HCT116 (cell line): ENCODE measurements around the gene EML4. TPM values are rescaled to one million over a fixed set of nuclear protein-coding genes. Genes with fewer than 3 reads are reported as not detected.

ENCODE experiments used
- ATAC-seq: fragments of 200-7000 bp; cut with Tn5 transposase; 2 replicates; pipeline ENCODE4 v1.9.1; 2020; ENCODE audit warnings: mild to moderate bottlenecking, moderate library complexity
- BruUV-seq: library from RNA; stranded (reverse); fragments of 400-500 nt; replicated peaks from 2 replicates; lab custom pipeline; 2021; lab: Mats Ljungman, UMichigan
- CTCF ChIA-PET: fragments of 300-600 bp; sonication (Branson Sonifier 250); formaldehyde crosslinking; loops from one replicate; lab custom pipeline; 2021; ENCODE audit warnings: antibody characterized with exemption; lab: Charles Lee
- POLR2A ChIA-PET: fragments of 300-600, 350-600 bp; sonication (Branson Sonifier 250); formaldehyde crosslinking; loops from one replicate; lab custom pipeline; 2021; ENCODE audit warnings: antibody characterized with exemption; lab: Charles Lee
- RAD21 ChIA-PET, 2 experiments: fragments of 300-600 bp; sonication (Branson Sonifier 250); formaldehyde crosslinking; loops; one replicate each; lab custom pipeline; 2023; ENCODE audit warnings: low total read pairs in 2 of 2; ENCODE audit not compliant: uncharacterized antibody in 2 of 2, unreplicated experiment in 2 of 2, low non-redundant PET in 1 of 2; lab: Charles Lee
- DNase-seq: peaks from one replicate; pipeline ENCODE4 v3.0.0-alpha.2; 2010; ENCODE audit warnings: low read depth, low spot score
- H2AFZ ChIP-seq: fragments of 200-600 bp; shearing (Covaris generic), sonication (generic); 2 replicates; pipeline ENCODE4 v1.6.1; 2017; ENCODE audit warnings: low read depth, mixed run types, mixed read lengths, antibody characterized with exemption, low read length; ENCODE audit not compliant: poor library complexity, severe bottlenecking
- H3K27ac ChIP-seq: 2 replicates; pipeline ENCODE4 v1.5.1; 2012; ENCODE audit warnings: low read depth, low read length
- H3K27me3 ChIP-seq: fragments of 200-600 bp; sonication (generic); 2 replicates; pipeline ENCODE4 v1.6.1; 2016; ENCODE audit warnings: mixed run types, low read length, mixed read lengths; ENCODE audit not compliant: insufficient read depth
- H3K36me3 ChIP-seq, 2 experiments: fragments of 200-500 bp in 1 of 2; fragments of 200-600 bp in 1 of 2; sonication (Bioruptor generic) in 1 of 2; sonication (generic) in 1 of 2; 2 replicates each; pipeline versions ENCODE4 v1.5.1 to v1.6.1; 2014 to 2016; ENCODE audit warnings: low read length in 2 of 2, inconsistent platforms in 1 of 2, mixed read lengths in 1 of 2, mixed run types in 1 of 2; ENCODE audit not compliant: insufficient read depth in 2 of 2, control insufficient read depth in 1 of 2
- H3K4me1 ChIP-seq, 2 experiments: fragments of 200-600 bp in 1 of 2; sonication (generic) in 1 of 2; 2 replicates each; pipeline versions ENCODE4 v1.5.1 to v1.6.1; 2012 to 2017; ENCODE audit warnings: low read length in 2 of 2, inconsistent platforms in 1 of 2, mild to moderate bottlenecking in 1 of 2, mixed read lengths in 1 of 2, mixed run types in 1 of 2, moderate library complexity in 1 of 2; ENCODE audit not compliant: insufficient read depth in 2 of 2, control insufficient read depth in 1 of 2
- H3K4me2 ChIP-seq: fragments of 200-600 bp; sonication (generic); 2 replicates; pipeline ENCODE4 v1.6.1; 2017; ENCODE audit warnings: mixed run types, low read length, mixed read lengths
- H3K4me3 ChIP-seq, 2 experiments: fragments of 200-600 bp in 1 of 2; sonication (generic) in 1 of 2; replicated peaks in 1 of 2; 2 replicates each; pipeline ENCODE4 v1.5.1; 2011 to 2016; ENCODE audit warnings: low read length in 2 of 2, control low read depth in 1 of 2, low read depth in 1 of 2, mild to moderate bottlenecking in 1 of 2, mixed read lengths in 1 of 2, mixed run types in 1 of 2
- H3K79me2 ChIP-seq: fragments of 200-600 bp; sonication (generic); 2 replicates; pipeline ENCODE4 v1.6.1; 2017; ENCODE audit warnings: mild to moderate bottlenecking, mixed run types, low read length, moderate library complexity, mixed read lengths; ENCODE audit not compliant: insufficient read depth
- H3K9ac ChIP-seq: fragments of 200-600 bp; sonication (generic); 2 replicates; pipeline ENCODE4 v1.6.1; 2016; ENCODE audit warnings: low read length, mixed read lengths
- H3K9me2 ChIP-seq: fragments of 200-600 bp; sonication (generic), shearing (Covaris generic); 2 replicates; pipeline ENCODE4 v1.6.1; 2017; ENCODE audit warnings: mixed run types, mild to moderate bottlenecking, moderate library complexity; ENCODE audit not compliant: insufficient read depth
- H3K9me3 ChIP-seq, 2 experiments: fragments of 200-500 bp in 1 of 2; fragments of 200-600 bp in 1 of 2; sonication (Bioruptor generic) in 1 of 2; sonication (generic) in 1 of 2; 2 replicates each; pipeline ENCODE4 v1.6.1; 2014 to 2017; ENCODE audit warnings: low read length in 2 of 2, mixed read lengths in 2 of 2, inconsistent platforms in 1 of 2, low read depth in 1 of 2, mild to moderate bottlenecking in 1 of 2, mixed run types in 1 of 2, moderate library complexity in 1 of 2; ENCODE audit not compliant: control insufficient read depth in 1 of 2, insufficient read depth in 1 of 2
- H4K20me1 ChIP-seq: fragments of 200-600 bp; sonication (generic), shearing (Covaris generic); 2 replicates; pipeline ENCODE4 v1.6.1; 2017; ENCODE audit warnings: mixed run types, mild to moderate bottlenecking, moderate library complexity; ENCODE audit not compliant: insufficient read depth
- ATF3 ChIP-seq: IDR thresholded peaks from 2 replicates; pipeline ENCODE4 v1.6.1; 2012
- ELF1 ChIP-seq: IDR thresholded peaks from 2 replicates; pipeline ENCODE4 v1.6.1; 2012; ENCODE audit warnings: low read depth, borderline replicate concordance
- EZH2 ChIP-seq: fragments of 200-600 bp; sonication (generic); IDR thresholded peaks from 2 replicates; pipeline ENCODE4 v1.6.1; 2017; ENCODE audit warnings: antibody characterized with exemption, mixed run types
- EZH2phosphoT487 ChIP-seq: fragments of 200-600 bp; IDR thresholded peaks from 2 replicates; pipeline ENCODE4 v1.6.1; 2018; ENCODE audit warnings: antibody characterized with exemption, borderline replicate concordance
- FOSL1 ChIP-seq: IDR thresholded peaks from 2 replicates; pipeline ENCODE4 v1.6.1; 2012; ENCODE audit warnings: low read depth
- JUND ChIP-seq: IDR thresholded peaks from 2 replicates; pipeline ENCODE4 v1.6.1; 2012
- POLR2A ChIP-seq: IDR thresholded peaks from 2 replicates; pipeline ENCODE4 v1.7.0; 2011; ENCODE audit warnings: borderline replicate concordance; ENCODE audit not compliant: insufficient read depth, insufficient read length; ENCODE audit errors: extremely low read depth
- POLR2AphosphoS5 ChIP-seq: IDR thresholded peaks from 2 replicates; pipeline ENCODE4 v1.6.1; 2011; ENCODE audit warnings: mild to moderate bottlenecking, low read depth, low read length, moderate library complexity
- REST ChIP-seq: IDR thresholded peaks from 2 replicates; pipeline ENCODE4 v1.6.1; 2012; ENCODE audit warnings: low read depth
- SP1 ChIP-seq: IDR thresholded peaks from 2 replicates; pipeline ENCODE4 v1.6.1; 2012; ENCODE audit warnings: low read depth
- TCF7L2 ChIP-seq: IDR thresholded peaks from 2 replicates; pipeline ENCODE4 v1.7.0; 2011; ENCODE audit warnings: borderline replicate concordance, inconsistent platforms; ENCODE audit not compliant: insufficient read depth, insufficient read length; ENCODE audit errors: extremely low read depth
- YY1 ChIP-seq: IDR thresholded peaks from 2 replicates; pipeline ENCODE4 v1.6.1; 2011; ENCODE audit warnings: low read length, low read depth, moderate library complexity, mild to moderate bottlenecking; ENCODE audit not compliant: insufficient replicate concordance; ENCODE audit errors: extremely low read depth
- intact Hi-C: fragments of 100-400 bp; cut with micrococcal nuclease; formaldehyde crosslinking; loops from 2 replicates; pipeline ENCODE4 v1.10.0; 2022
- total RNA-seq: library from RNA; stranded (reverse); gene quantifications from one replicate; pipeline ENCODE4 v1.2.1, GENCODE V29; 2021; ENCODE audit not compliant: unreplicated experiment

Gene EML4
- total RNA-seq, 1 experiment from 2014 or later = 53.5 TPM

GRCh38 chr2:42296226-42296625 is 127.1 kb downstream of the EML4 start:
- TF ChIP-seq REST (no peak), POLR2A (no peak), EZH2 (no peak), POLR2AphosphoS5 (no peak)
- ATAC-seq (no peak), DNase-seq (no peak)
- intact Hi-C loops = no loop called here
- Histone ChIP-seq H3K9ac (no peak overlapping the region), H2AFZ (no peak overlapping the region), H4K20me1 (no peaks in the 10 kb centered on the region), H3K9me2 (no peaks in the 10 kb centered on the region), H3K79me2 (no peaks in the 10 kb centered on the region), H3K4me3 (no peak overlapping the region), H3K27me3 (no peaks in the 10 kb centered on the region), H3K36me3 (peaks cover 8 to 11% of the 10 kb centered on the region in 2 experiments; a peak in 3 of 4 replicates), H3K27ac (no peak overlapping the region), H3K4me2 (no peak overlapping the region), H3K4me1 (no peaks in the 10 kb centered on the region), H3K9me3 (no peaks in the 10 kb centered on the region)
- ChIA-PET RAD21 (no interaction called here), CTCF (no interaction called here), POLR2A (no interaction called here)
- BruUV-seq = no TSS peak

- no peaks in the 10 kb centered on the region for H3K27me3 ChIP-seq
- no peaks in the 10 kb centered on the region for H3K9me3 ChIP-seq
- BruUV-seq = no TSS peak
- no peak overlapping the region for H3K4me2 ChIP-seq
- peaks cover 8 to 11% of the 10 kb centered on the region in 2 experiments; a peak in 3 of 4 replicates for H3K36me3 ChIP-seq
- no peaks in the 10 kb centered on the region for H4K20me1 ChIP-seq
- ATAC-seq = no peak
- CTCF ChIA-PET = no interaction called here
- no peak for DNase-seq
- intact Hi-C loops = no loop called here
- H2AFZ ChIP-seq = no peak overlapping the region
- no peaks in the 10 kb centered on the region for H3K79me2 ChIP-seq
- RAD21 ChIA-PET = no interaction called here
- H3K27ac ChIP-seq = no peak overlapping the region
- H3K9ac ChIP-seq = no peak overlapping the region
- no peak overlapping the region for H3K4me3 ChIP-seq
- no peaks in the 10 kb centered on the region for H3K4me1 ChIP-seq
- POLR2A ChIA-PET = no interaction called here
- no peaks in the 10 kb centered on the region for H3K9me2 ChIP-seq
- no peak for TF ChIP-seq ELF1
- no peak for TF ChIP-seq FOSL1
- no peak for TF ChIP-seq YY1
- TF ChIP-seq JUND = no peak
- TF ChIP-seq SP1 = no peak
- TF ChIP-seq EZH2phosphoT487 = no peak
- no peak for TF ChIP-seq ATF3
- TF ChIP-seq TCF7L2 = no peak
- TF ChIP-seq REST = no peak
These were observed 128.3 kb downstream of the EML4 start for GRCh38 chr2:42297322-42297936.
